Cortex of kidney (tissue), 1 donor: Measurements from ENCODE around the gene TBRG4.

Experiments
- DNase-seq: peaks from one replicate; lab custom pipeline; 2025; lab: John Stamatoyannopoulos, UW

The TBRG4 gene

DNA sequence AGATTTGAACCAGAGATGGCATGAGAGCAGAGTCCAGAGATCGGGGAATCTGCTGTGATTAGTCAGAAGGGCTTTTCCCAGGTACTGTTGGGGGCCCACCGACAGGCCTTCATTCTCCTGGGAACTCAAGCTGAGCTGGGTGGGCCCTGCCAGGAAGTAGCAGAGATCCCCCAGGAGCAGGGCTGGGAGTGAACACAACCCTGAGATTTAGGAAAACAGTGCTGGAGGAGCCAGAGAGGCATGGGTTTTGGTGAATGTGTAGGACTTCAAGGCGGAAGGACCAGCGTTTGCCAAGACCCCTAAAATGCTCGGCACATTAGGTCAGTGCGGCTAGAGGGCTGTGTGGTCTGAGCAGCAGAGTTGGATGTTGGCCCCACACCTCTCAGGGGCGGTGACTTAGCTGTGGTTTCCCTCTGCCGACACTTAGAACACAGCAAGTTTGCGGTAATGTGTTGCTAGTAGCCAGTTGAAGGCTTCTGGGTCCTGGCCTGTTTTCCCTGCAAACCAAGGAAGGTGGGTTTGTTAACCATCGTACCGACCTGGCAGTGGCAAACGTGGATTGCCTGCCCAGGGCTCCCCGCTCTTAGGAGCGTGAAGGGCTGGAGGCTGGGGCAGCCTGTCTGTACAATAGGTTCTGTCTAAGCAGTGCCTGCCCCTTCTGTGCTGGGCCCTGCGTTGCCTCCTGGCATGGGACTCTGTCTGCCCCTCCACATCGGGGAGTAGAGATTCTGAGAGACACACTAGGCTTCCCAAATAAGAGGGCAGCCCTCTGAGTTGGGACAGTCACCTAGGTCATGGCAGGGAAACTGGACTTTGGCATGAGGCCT is 36.8 kb downstream of the TBRG4 start:
- DNase-seq, result no peak

DNA sequence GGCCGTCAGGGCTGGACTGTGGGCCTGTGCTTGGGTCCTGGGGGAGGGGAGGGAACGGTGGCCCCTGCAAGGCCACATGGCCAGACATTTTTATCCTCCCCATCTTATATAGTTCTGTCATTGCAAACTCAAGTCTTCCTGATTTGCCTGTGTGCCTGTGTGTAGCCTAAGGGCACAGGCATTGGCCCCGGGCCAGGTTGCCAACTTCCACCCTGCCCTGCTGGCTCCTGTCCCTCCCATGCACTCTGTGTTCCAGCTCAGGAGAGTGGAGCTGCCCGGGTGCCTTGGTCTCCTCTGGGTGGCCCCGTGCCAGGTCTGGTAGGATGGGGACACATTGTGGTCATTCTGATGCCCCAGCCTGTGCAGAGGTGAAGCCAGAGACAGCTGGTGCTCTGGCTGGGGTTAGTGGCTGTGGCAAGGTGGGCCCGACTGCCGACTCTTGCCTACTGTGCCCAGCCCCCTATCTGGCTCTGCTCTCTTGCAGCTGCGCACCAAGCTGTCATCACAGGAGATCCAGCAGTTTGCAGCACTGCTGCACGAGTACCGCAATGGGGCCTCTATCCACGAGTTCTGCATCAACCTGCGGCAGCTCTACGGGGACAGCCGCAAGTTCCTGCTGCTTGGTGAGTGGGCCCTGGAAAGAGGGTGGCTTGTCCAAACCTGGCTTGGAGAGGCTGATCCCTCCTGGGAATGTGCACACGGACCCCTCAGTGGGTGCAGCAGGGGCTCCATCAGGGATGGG is 37.5 kb downstream of the TBRG4 start:
- DNase-seq, result no peak

GRCh38 chr7:45073031-45073785 is 38.3 kb downstream of the TBRG4 start:
- no peak for DNase-seq

DNA sequence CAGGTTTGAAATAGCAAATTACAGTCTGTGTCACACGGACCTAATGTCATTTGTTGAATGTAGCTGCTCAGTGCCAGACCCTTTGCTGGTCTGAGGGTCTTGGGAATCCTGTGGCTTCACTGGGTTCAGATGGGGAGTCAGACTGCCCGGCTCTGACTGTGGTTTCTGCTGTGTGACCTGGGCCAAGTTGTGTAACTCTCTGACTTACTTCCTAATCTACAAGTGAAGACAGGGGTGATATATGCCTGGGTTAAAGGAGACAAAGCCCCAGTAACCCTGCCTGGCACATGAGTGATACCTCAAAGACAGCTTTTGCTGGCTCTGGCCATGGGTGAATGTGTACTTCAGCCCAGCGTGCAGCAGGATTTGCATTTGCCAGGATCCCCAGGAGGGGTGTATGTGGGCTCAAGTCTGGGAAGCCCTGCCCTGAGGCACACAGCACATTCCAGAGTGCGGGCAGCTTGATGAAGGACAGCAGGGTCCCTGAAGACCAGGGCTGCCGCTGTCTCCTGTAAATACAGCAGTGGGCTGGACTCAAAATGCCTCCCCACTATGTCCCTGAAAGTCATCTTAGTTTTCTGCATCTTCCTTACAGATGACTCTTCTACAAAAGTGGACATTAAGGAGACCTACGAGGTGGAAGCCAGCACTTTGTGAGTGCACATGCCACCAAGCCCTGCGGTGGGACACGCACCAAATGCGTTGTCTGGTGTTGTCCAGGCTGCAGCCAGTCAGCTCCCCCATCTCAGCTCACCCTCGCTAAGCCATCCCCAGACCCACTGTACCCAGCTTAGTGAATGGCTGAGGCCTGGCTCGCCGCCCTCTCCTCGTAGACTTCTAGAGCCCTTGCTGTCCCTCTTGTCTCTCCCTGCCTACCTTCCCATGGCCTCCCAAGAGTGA is 39.1 kb downstream of the TBRG4 start:
- DNase-seq, result no peak

DNA sequence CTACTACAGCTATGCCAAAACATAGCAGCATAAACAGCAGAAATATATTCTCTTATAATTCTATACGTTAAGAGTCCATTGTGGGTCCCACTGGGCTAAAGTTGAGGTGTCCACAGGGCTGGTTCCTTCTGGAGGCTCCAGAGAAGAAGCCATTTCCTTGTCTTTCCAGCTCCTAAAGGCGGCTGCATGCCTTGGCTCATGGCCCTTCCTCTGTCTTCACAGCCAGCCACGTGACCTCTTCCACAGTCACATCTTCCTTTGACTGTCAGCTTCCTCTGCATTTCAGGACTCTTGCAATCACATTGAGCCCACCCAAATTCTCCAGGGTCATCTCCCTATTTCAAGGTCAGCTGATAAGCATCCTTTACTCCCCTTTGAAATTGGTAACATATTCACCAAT is 40.0 kb downstream of the TBRG4 start:
- no peak for DNase-seq

GRCh38 chr7:45070254-45070642 is 41.2 kb downstream of the TBRG4 start:
- DNase-seq, result no peak

DNA sequence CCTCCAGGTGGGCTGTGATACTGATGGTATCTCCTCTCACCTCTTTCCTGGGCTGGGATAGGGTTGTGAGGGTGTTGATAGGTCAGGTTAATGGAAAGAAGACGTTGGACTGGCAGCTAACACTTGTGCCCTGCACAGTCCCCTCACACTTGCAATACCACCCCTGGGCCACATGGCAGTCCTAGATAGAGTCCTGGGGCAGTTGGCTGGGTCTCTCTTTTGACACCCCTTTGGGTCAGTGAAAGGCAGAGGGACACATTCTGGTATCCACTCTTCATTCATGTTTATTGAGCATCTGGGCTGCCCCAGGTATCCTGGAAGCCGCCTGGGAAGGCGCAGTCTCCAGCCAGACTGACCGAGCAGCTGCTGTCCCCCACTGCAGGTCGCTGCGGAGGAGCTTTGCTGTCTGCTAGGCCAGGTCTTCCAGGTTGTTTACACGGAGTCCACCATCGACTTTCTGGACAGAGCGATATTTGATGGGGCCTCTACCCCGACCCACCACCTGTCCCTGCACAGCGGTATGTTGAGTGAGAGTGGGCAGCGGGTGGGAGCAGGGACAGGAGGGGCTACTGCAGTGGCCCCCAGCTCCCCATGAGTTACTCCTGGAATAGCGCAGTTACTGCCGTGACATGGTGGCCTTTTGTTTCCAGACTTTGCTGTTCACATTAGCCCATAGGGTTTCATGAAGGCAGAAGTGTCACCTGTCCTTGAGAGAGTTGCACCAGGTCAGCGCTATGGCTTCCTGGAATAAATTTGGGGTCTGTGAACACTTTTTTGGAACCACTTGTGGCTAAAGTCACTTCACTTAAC is 41.8 kb downstream of the TBRG4 start:
- no peak for DNase-seq

DNA sequence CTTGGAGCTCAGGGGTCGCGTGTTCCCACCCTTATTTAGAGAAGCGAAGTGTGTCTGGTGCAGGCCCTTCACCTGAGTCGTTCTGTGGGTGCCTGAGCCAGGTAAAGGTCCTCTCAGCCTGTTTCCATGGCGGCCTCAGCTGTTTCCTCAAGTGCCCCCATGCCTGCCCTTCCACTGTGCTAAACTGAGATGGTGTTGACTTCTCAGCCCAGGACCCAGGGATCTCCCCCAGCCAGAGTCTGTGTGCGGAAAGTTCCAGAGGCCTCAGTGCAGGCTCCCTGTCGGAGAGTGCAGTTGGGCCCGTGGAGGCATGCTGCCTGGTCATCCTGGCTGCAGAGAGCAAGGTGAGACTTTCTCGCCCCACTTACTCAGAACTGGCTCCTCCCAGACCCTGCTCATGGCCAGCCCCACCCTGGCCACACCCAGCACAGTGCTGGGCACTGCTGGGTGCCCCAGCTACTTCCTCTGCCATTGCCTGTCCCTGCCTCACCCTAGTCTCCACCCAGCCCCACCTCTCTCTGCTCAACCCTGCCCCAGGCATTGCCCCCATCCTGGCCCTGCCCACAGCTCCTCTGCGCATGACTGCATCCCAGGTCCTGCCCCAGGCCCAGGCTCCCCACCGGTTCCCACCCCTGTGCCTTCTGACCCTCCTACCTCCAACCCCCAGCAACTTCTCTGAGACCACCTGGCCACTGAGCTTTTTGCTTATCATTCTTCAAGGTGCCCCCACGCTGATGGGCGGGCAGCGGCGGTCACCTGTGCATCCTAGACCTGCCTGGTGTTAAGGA is 43.1 kb downstream of the TBRG4 start:
- DNase-seq, result no peak

GRCh38 chr7:45067582-45067981 is 43.9 kb downstream of the TBRG4 start:
- no peak for DNase-seq

DNA sequence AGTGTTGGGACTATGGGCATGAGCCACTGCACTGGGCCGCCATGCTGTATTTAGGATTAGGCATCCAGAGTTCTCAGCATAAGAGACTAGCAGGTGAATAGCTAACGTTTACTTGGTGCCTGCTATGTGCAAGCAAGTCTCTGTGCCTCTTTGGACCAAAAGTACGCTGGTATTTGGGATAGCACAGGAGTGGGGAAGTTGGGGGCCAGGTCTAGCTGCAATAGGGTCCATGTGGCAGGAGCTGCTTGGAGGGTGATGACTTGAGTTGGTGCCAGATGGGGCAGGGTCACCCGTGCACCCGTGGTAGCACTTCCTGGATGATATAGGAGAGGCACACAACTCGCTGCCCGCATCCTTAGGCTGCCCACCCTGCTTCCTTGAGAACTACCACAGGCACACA is 45.1 kb downstream of the TBRG4 start:
- no peak for DNase-seq

- no peak for DNase-seq
These were observed 46.2 kb downstream of the TBRG4 start for GRCh38 chr7:45065031-45065995.

GRCh38 chr7:45064047-45064725 is 47.3 kb downstream of the TBRG4 start:
- no peak for DNase-seq

DNA sequence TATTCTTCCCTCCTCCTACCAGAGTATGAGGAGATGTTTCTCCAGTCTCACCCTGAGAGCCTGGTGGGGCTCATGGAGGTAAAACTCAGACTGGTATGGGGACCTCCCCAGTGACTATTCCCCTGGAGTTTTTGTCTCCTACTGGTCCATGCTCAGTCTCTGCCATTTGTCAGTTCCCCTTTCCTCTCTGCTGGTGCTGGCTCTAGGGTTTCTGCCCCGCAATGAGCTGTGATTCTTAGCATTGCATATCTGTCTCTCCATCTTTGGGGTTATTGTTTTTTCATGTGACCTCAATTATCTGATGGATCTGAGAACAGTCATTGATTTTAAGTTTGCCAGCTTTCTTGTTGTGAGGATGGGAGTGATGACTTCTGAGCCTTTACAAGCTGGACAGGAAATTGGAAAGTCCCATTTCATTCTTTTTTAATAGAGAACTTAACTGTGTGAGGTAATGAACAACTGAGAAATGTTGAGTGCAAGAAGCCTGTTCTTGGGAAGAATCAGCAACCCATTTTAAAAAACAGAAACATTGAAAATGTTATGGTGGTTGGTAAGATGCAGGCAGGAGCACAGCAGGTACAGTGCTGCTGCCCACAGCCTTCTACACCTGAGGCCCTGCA is 49.6 kb downstream of the TBRG4 start:
- no peak for DNase-seq

GRCh38 chr7:45061352-45061751 is 50.1 kb downstream of the TBRG4 start:
- no peak for DNase-seq

- no peak for DNase-seq
These were observed 51.2 kb downstream of the TBRG4 start for GRCh38 chr7:45060295-45060694.

GRCh38 chr7:45057878-45058277 is 53.6 kb downstream of the TBRG4 start:
- no peak for DNase-seq

DNA sequence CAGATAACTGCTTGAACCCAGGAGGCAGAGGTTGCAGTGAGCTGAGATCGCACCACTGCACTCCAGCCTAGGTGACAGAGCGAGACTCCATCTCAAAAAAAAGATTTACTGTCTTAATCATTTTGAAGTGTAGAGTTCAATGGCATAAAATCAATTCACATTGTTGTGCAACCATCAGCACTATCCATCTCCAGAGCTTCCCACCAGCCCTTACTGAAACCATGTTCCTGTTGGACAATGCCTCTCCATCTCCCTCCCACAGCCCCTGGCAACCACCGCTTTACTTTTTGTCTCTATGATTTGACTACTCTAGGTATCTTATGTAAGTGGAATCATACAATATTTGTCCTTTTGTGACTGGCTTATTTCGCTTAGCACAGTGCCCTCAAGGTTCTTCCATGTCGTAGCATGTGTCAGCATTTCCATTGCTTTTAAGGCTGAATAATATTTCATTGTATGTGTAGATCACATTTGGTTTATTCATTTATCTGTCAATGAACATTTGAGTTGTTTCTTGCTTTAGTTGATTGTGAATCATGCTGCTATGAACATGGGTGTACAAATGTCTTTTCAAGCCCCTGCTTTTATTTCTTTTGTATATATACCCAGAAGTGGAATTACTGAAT is 55.8 kb downstream of the TBRG4 start:
- no peak for DNase-seq
